H1 (cell line): ENCODE measurements around the gene CASKIN2. TPM values are rescaled to one million over a fixed set of nuclear protein-coding genes. Genes with fewer than 3 reads are reported as not detected.

Experiments used
- CTCF ChIA-PET: fragments of 300-600 bp; sonication (Branson Sonifier 250); formaldehyde crosslinking; loops from one replicate; lab custom pipeline; 2021; ENCODE audit not compliant: partially characterized antibody; lab: Charles Lee
- POLR2A ChIA-PET: fragments of 300-600 bp; sonication (Branson Sonifier 250); formaldehyde crosslinking; loops from one replicate; lab custom pipeline; 2021; ENCODE audit warnings: inconsistent platforms; ENCODE audit not compliant: partially characterized antibody; lab: Charles Lee
- DNase-seq, 2 experiments: peaks; one replicate each; pipeline versions ENCODE4 v3.0.0 to v3.0.0-alpha.2; 2010 to 2022; ENCODE audit warnings: low spot score in 2 of 2, low read depth in 1 of 2, mixed read lengths in 1 of 2
- FAIRE-seq: peaks from 2 replicates; lab custom pipeline; 2011; peaks lifted over from hg19 to GRCh38; lab: Jason Lieb, UNC
- H2AFZ ChIP-seq: 2 replicates; pipeline ENCODE4 v1.8.1; 2012; ENCODE audit warnings: low read length, inconsistent platforms
- H2AK5ac ChIP-seq: 2 replicates; pipeline ENCODE4 v1.6.1; 2013; ENCODE audit warnings: low read depth, low read length
- H2BK120ac ChIP-seq: replicated peaks from 2 replicates; pipeline ENCODE3; 2013; ENCODE audit warnings: low read depth, low read length, inconsistent platforms
- H2BK12ac ChIP-seq: 2 replicates; pipeline ENCODE4 v1.6.1; 2013; ENCODE audit warnings: low read depth, low read length
- H2BK15ac ChIP-seq: 2 replicates; pipeline ENCODE4 v1.6.1; 2013; ENCODE audit warnings: low read length
- H2BK20ac ChIP-seq: 2 replicates; pipeline ENCODE4 v1.6.1; 2013; ENCODE audit warnings: low read length
- H2BK5ac ChIP-seq: 2 replicates; pipeline ENCODE4 v1.6.1; 2013; ENCODE audit warnings: low read depth, low read length
- H3K14ac ChIP-seq: 2 replicates; pipeline ENCODE4 v1.6.1; 2013; ENCODE audit warnings: inconsistent platforms; ENCODE audit not compliant: insufficient read length
- H3K18ac ChIP-seq: 2 replicates; pipeline ENCODE4 v1.6.1; 2013; ENCODE audit warnings: low read length; ENCODE audit errors: extremely low read depth
- H3K23ac ChIP-seq: 2 replicates; pipeline ENCODE4 v1.6.1; 2013; ENCODE audit warnings: inconsistent platforms; ENCODE audit not compliant: insufficient read length
- H3K23me2 ChIP-seq: 2 replicates; pipeline ENCODE4 v1.6.1; 2013; ENCODE audit warnings: low read depth, low read length
- H3K27ac ChIP-seq: 2 replicates; pipeline ENCODE4 v1.6.1; 2011; ENCODE audit warnings: low read depth, low read length, inconsistent platforms
- H3K27me3 ChIP-seq, 4 experiments: replicated peaks in 1 of 4; 1 replicate in 1 of 4; 2 replicates in 3 of 4; pipeline versions ENCODE4 v1.6.1 to v1.8.1; 2011 to 2013; ENCODE audit warnings: low read length in 3 of 4, mild to moderate bottlenecking in 3 of 4, inconsistent platforms in 2 of 4, mixed read lengths in 2 of 4, moderate library complexity in 1 of 4; ENCODE audit not compliant: control insufficient read depth in 3 of 4, insufficient read depth in 3 of 4; ENCODE audit errors: extremely low read depth in 1 of 4
- H3K36me3 ChIP-seq, 4 experiments: 2 replicates each; pipeline versions ENCODE4 v1.6.1 to v1.8.1; 2011 to 2013; ENCODE audit warnings: mild to moderate bottlenecking in 4 of 4, low read length in 3 of 4, moderate library complexity in 2 of 4, control low read depth in 1 of 4, inconsistent platforms in 1 of 4; ENCODE audit not compliant: insufficient read depth in 4 of 4, control insufficient read depth in 2 of 4
- H3K4ac ChIP-seq: replicated peaks from 2 replicates; pipeline ENCODE3; 2013; ENCODE audit warnings: low read length, low read depth, mixed read lengths, inconsistent platforms; ENCODE audit not compliant: insufficient read length
- H3K4me1 ChIP-seq, 4 experiments: replicated peaks in 1 of 4; 1 replicate in 1 of 4; 2 replicates in 3 of 4; pipeline versions ENCODE4 v1.6.1 to v1.8.1; 2011 to 2013; ENCODE audit warnings: low read length in 3 of 4, inconsistent platforms in 2 of 4, mixed read lengths in 1 of 4; ENCODE audit not compliant: insufficient read depth in 4 of 4, control insufficient read depth in 3 of 4
- H3K4me2 ChIP-seq, 2 experiments: 2 replicates each; pipeline versions ENCODE4 v1.6.1 to v1.8.1; 2011 to 2013; ENCODE audit warnings: low read depth in 2 of 2, low read length in 2 of 2, control low read depth in 1 of 2, inconsistent platforms in 1 of 2, mild to moderate bottlenecking in 1 of 2; ENCODE audit not compliant: insufficient read depth in 1 of 2
- H3K4me3 ChIP-seq, 4 experiments: fragments of 200-600, 300-600 bp in 1 of 4; sonication (generic), shearing (Covaris generic), sonication (Bioruptor Twin) in 1 of 4; 2 replicates each; pipeline versions ENCODE4 v1.5.1 to v1.8.1; 2011 to 2016; ENCODE audit warnings: low read length in 4 of 4, low read depth in 3 of 4, control low read depth in 2 of 4, inconsistent platforms in 2 of 4, mild to moderate bottlenecking in 2 of 4, mixed read lengths in 1 of 4, moderate library complexity in 1 of 4; ENCODE audit not compliant: insufficient read depth in 2 of 4; ENCODE audit errors: extremely low read depth in 1 of 4
- H3K56ac ChIP-seq: replicated peaks from 2 replicates; pipeline ENCODE3; 2013; ENCODE audit warnings: low read depth, mild to moderate bottlenecking, mixed read lengths, low read length, inconsistent platforms; ENCODE audit not compliant: insufficient read length
- H3K79me1 ChIP-seq: 2 replicates; pipeline ENCODE4 v1.6.1; 2013; ENCODE audit warnings: low read depth, low read length, control low read depth
- H3K79me2 ChIP-seq, 2 experiments: 2 replicates each; pipeline versions ENCODE4 v1.6.1 to v1.8.1; 2012 to 2013; ENCODE audit warnings: low read length in 2 of 2, mild to moderate bottlenecking in 2 of 2, inconsistent platforms in 1 of 2; ENCODE audit not compliant: insufficient read depth in 2 of 2, control insufficient read depth in 1 of 2
- H3K9ac ChIP-seq, 4 experiments: replicated peaks in 1 of 4; 1 replicate in 1 of 4; 2 replicates in 3 of 4; pipeline versions ENCODE4 v1.6.1 to v1.8.1; 2011 to 2013; ENCODE audit warnings: low read depth in 3 of 4, low read length in 3 of 4, control low read depth in 2 of 4, mild to moderate bottlenecking in 2 of 4, moderate library complexity in 2 of 4, inconsistent platforms in 1 of 4; ENCODE audit errors: extremely low read depth in 1 of 4
- H3K9me3 ChIP-seq, 2 experiments: 2 replicates each; pipeline versions ENCODE4 v1.6.1 to v1.8.1; 2012 to 2013; ENCODE audit warnings: mild to moderate bottlenecking in 2 of 2, moderate library complexity in 2 of 2, control low read depth in 1 of 2, inconsistent platforms in 1 of 2, low read depth in 1 of 2, low read length in 1 of 2, mixed read lengths in 1 of 2; ENCODE audit not compliant: insufficient read depth in 2 of 2
- H4K20me1 ChIP-seq, 2 experiments: replicated peaks in 1 of 2; 2 replicates each; pipeline versions ENCODE3 to v1.8.1; 2011 to 2013; ENCODE audit warnings: inconsistent platforms in 2 of 2, low read length in 2 of 2, mild to moderate bottlenecking in 1 of 2; ENCODE audit not compliant: insufficient read depth in 2 of 2, control insufficient read depth in 1 of 2
- H4K5ac ChIP-seq: 2 replicates; pipeline ENCODE4 v1.6.1; 2013; ENCODE audit warnings: low read length, low read depth, mixed read lengths, inconsistent platforms; ENCODE audit not compliant: insufficient read length
- H4K8ac ChIP-seq: 2 replicates; pipeline ENCODE4 v1.8.0; 2013; ENCODE audit warnings: mild to moderate bottlenecking, moderate library complexity, low read length, inconsistent platforms; ENCODE audit not compliant: insufficient read depth; ENCODE audit errors: extremely low read depth
- H4K91ac ChIP-seq: replicated peaks from 2 replicates; pipeline ENCODE3; 2013; ENCODE audit warnings: low read length, mixed read lengths, inconsistent platforms; ENCODE audit not compliant: insufficient read length
- ASH2L ChIP-seq: fragments of 200-600, 300-600 bp; sonication (generic); IDR thresholded peaks from one replicate; pipeline ENCODE4 v1.7.1; 2017; ENCODE audit warnings: low read length
- CBX5 ChIP-seq: fragments of 300-800, 300-1000 bp; sonication (generic); IDR thresholded peaks from 2 replicates; pipeline ENCODE4 v1.7.1; 2016; ENCODE audit warnings: antibody characterized with exemption, low read length, low read depth
- TAF7 ChIP-seq: optimal IDR thresholded peaks from 2 replicates; pipeline ENCODE3; 2011; ENCODE audit warnings: low read depth, mild to moderate bottlenecking, inconsistent platforms, low read length, moderate library complexity, borderline replicate concordance
- ZNF274 ChIP-seq: IDR thresholded peaks from 2 replicates; pipeline ENCODE4 v1.7.0; 2012; ENCODE audit warnings: low read length, borderline replicate concordance; ENCODE audit errors: extremely low read depth
- WGBS, 2 experiments: shearing (Covaris generic) in 1 of 2; methylation state at CpG; one replicate each; pipeline versions ENCODE4 v1.1.6 to v1.1.7; 2013 to 2015; ENCODE audit warnings: low lambda C conversion rate in 2 of 2, mixed read lengths in 2 of 2, inconsistent platforms in 1 of 2, low coverage in 1 of 2, missing lambda C conversion rate in 1 of 2; ENCODE audit not compliant: insufficient replicate concordance in 2 of 2, insufficient coverage in 1 of 2, insufficient read length in 1 of 2; ENCODE audit errors: extremely low coverage in 1 of 2, missing lambda C conversion rate in 1 of 2; 5-methylcytosine and 5-hydroxymethylcytosine counted together
- polyA plus RNA-seq, 7 experiments: library from polyadenylated mRNA; depleted of rRNA in 3 of 7; stranded (reverse) in 5 of 7; unstranded in 2 of 7; fragments of >200 nt in 5 of 7; fragments of 200-250 nt in 2 of 7; gene quantifications; 1 replicate in 5 of 7; 2 replicates in 1 of 7; 4 replicates in 1 of 7; pipeline versions ENCODE4 v1.2.1 to v1.2.3, GENCODE V29; 2011 to 2013; ENCODE audit warnings: missing spikeins in 2 of 7, mixed read lengths in 2 of 7
- total RNA-seq: library from RNA; stranded (reverse); fragmentation: NEBNext Ultra II Directional; extraction: Animal tissue kit (Norgen Biotek cat#: 25700); gene quantifications from 2 replicates; pipeline ENCODE4 v1.2.1, GENCODE V29; 2021

CASKIN2 gene
- total and polyA plus RNA-seq, 2 of the 8 experiments (the other 6 are each of a cell fraction or from before 2014, with no cell fraction given), result 6.7 to 32.3 TPM

DNA sequence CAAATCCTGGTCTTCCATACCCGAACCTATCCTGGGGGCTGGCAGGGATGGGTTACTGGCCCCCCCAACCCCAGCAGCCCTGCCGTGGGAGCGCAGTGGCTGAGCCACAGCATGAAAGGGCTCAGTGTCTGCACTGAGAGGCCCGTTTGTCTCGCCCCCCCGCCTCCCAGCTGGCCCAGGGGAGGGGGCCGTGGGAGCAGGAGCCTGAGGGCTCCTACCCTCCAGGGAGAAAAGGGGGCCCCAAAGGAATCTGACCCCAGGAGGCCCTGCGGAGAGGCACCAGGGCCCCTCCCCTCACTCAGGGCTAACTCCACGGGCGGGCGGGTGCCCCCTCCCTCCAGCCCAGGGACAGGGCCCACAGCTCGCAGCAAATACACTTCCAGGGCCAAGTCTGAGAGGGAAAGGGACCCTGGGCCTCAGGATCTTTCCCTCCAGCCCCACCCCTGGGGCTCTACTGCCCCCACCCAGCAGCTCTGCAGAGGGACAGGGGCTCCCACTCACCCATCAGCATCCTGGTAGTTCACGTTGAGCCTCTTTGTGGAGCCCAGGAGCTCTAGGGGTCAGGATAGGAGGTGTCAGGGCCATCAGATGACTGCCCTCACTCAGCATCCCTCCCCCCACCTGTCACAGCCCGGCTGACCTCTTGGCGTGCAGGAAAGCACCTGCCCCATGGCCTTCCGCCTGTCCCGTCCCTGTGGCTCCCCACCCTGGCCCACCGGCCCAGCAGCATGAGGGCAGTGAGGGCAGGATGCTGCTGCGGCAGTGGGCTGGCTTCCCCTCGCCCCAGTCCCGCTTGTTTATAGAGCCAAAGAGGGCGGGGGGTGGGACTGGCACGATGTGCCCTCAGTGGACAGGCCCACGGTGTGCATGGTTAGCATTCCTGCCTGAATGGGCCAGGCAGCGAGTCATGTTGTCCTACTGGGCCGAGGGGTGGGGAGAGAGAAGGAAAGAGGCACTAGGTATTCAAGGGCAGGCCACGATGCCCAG, 7.3 kb downstream of the CASKIN2 start:
- no peak overlapping the region for H3K14ac ChIP-seq
- H3K56ac ChIP-seq, result no peak overlapping the region
- no peaks in the 10 kb centered on the region for H3K9me3 ChIP-seq
- no peak overlapping the region; the same call in 1 of the 2 replicates for H3K27ac ChIP-seq
- H3K9ac ChIP-seq, result no peak overlapping the region
- FAIRE-seq, result no peak
- H2BK15ac ChIP-seq, result no peak overlapping the region
- H3K36me3 ChIP-seq, result peaks cover 0 to 11% (median 6%) of the 10 kb centered on the region in 4 experiments; a peak in 3 of 8 replicates
- no peak overlapping the region for H2BK5ac ChIP-seq
- H3K79me1 ChIP-seq, result no peaks in the 10 kb centered on the region; the same call in 1 of the 2 replicates
- peaks cover 0 to 3% of the 10 kb centered on the region in 2 experiments; a peak in 1 of 4 replicates for H3K79me2 ChIP-seq
- H3K27me3 ChIP-seq, result no peaks in the 10 kb centered on the region
- H2BK12ac ChIP-seq, result no peak overlapping the region
- H3K4me2 ChIP-seq, result no peak overlapping the region
- H4K5ac ChIP-seq, result no peak overlapping the region
- no peak overlapping the region for H3K4ac ChIP-seq
- WGBS, 2 experiments, result 89% methylated on average over 20 of the region's 27 CpGs; no CpG with 5 or more reads in 1 of the 2 experiments
- H3K4me1 ChIP-seq, result peaks cover 0 to 2% (median 0%) of the 10 kb centered on the region in 4 experiments; a peak in 1 of 7 replicates
- H2AK5ac ChIP-seq, result no peak overlapping the region
- H3K18ac ChIP-seq, result no peak overlapping the region
- H3K23me2 ChIP-seq, result no peaks in the 10 kb centered on the region
- no peak overlapping the region for H4K91ac ChIP-seq
- no peak overlapping the region for H3K4me3 ChIP-seq
- no peak overlapping the region for H2BK20ac ChIP-seq
- no peak overlapping the region for H4K8ac ChIP-seq
- no peak for DNase-seq
- H3K23ac ChIP-seq, result no peak overlapping the region
- CTCF ChIA-PET, result interaction anchor here (0.6 to 6.0 kb wide), 3 partner anchors 13 to 426 kb away, joined by 3 to 39 read pairs (median 5); no protein-coding TSS in a partner anchor
- peaks cover 2 to 26% of the 10 kb centered on the region in 2 experiments for H4K20me1 ChIP-seq
- no peak overlapping the region for H2AFZ ChIP-seq
- no peak overlapping the region for H2BK120ac ChIP-seq
- POLR2A ChIA-PET, result interaction anchor here (1.1 kb wide), 1 partner anchor 11 kb away, joined by 3 read pairs; no protein-coding TSS in a partner anchor
- TF ChIP-seq CBX5 (no peak), TAF7 (no peak), ZNF274 (no peak), ASH2L (no peak)
